Transverse colon (tissue), 4 donors: ENCODE results near the gene BBIP1. TPM values are rescaled to one million over a fixed set of nuclear protein-coding genes. Genes with fewer than 3 reads are reported as not detected.

Experiments
- DNase-seq: peaks from one replicate; pipeline ENCODE4 v3.0.0-alpha.2; 2019
- H3K27ac ChIP-seq, 4 donors: fragments of 200-600 bp; sonication (generic); 2 replicates each; pipeline ENCODE4 v1.5.1; 2016 to 2018; ENCODE audit warnings: inconsistent platforms in 4 of 4
- H3K27me3 ChIP-seq: fragments of 200-600 bp; sonication (generic); 2 replicates; pipeline ENCODE4 v1.5.1; 2017; ENCODE audit warnings: inconsistent platforms
- H3K36me3 ChIP-seq, 4 donors: fragments of 200-600 bp; sonication (generic); 2 replicates each; pipeline ENCODE4 v1.5.1; 2017 to 2019; ENCODE audit warnings: inconsistent platforms in 4 of 4
- H3K4me1 ChIP-seq, 4 donors: fragments of 200-600 bp; sonication (generic); 2 replicates each; pipeline ENCODE4 v1.5.1; 2017 to 2020; ENCODE audit warnings: inconsistent platforms in 4 of 4
- H3K4me3 ChIP-seq, 4 donors: fragments of 200-600 bp; sonication (generic); 1 replicate in 1 of 4; 2 replicates in 3 of 4; pipeline versions ENCODE4 v1.5.1 to v1.6.1; 2017 to 2019; ENCODE audit warnings: inconsistent platforms in 4 of 4
- H3K9me3 ChIP-seq, 2 donors: fragments of 200-600 bp; sonication (generic); 2 replicates each; pipeline ENCODE4 v1.5.1; 2017 to 2019; ENCODE audit warnings: inconsistent platforms in 2 of 2
- EP300 ChIP-seq: sonication (generic); formaldehyde crosslinking; IDR thresholded peaks from one replicate; pipeline ENCODE4 v1.6.1; 2017; ENCODE audit warnings: antibody characterized with exemption, low read depth
- POLR2A ChIP-seq: fragments of 450-650 bp; IDR thresholded peaks from one replicate; pipeline ENCODE4 v1.6.1; 2016; ENCODE audit warnings: antibody characterized with exemption, mild to moderate bottlenecking, moderate library complexity
- POLR2AphosphoS5 ChIP-seq, 3 donors: sonication (generic); formaldehyde crosslinking; IDR thresholded peaks; one replicate each; pipeline ENCODE4 v1.6.1; 2016; ENCODE audit warnings: antibody characterized with exemption in 3 of 3
- WGBS, 2 donors: methylation state at CpG; one replicate each; pipeline ENCODE4 v1.1.5; 2018; ENCODE audit warnings: low coverage in 1 of 2; 5-methylcytosine and 5-hydroxymethylcytosine counted together
- in situ Hi-C, 4 donors: fragments of 200-750 bp; cut with MboI; loops; one replicate each; pipeline versions ENCODE4 v1.15.0 to v1.15.1; 2017; ENCODE audit warnings: low sequenced_read_pairs in 3 of 4, low pct_ligation_motif_present in 1 of 4, low pct_unique_long_range_greater_than_20kb in 1 of 4
- intact Hi-C: fragments of 100-400 bp; cut with DNase I; formaldehyde crosslinking; loops from one replicate; pipeline ENCODE4 v1.15.1; 2023; ENCODE audit warnings: low total_unique reads
- total RNA-seq, 4 donors: library from RNA; depleted of rRNA; stranded (reverse); fragments of >200 nt; gene quantifications; one replicate each; pipeline ENCODE4 v1.1.0, GENCODE V29; 2016
- TF ChIP-seq, protein P1 (sequence below), 5 experiments: fragments of 200-600 bp in 3 of 5; fragments of 450-650 bp in 2 of 5; sonication (generic) in 3 of 5; IDR thresholded peaks; 1 replicate in 2 of 5; 2 replicates in 3 of 5; pipeline ENCODE4 v1.5.1; 2016 to 2017; ENCODE audit warnings: antibody characterized with exemption in 5 of 5, inconsistent platforms in 3 of 5, mild to moderate bottlenecking in 2 of 5, moderate library complexity in 1 of 5

The BBIP1 gene
- total RNA-seq, 4 donors from 2014 or later: 9.6 to 44.9 (median 18.1) TPM

DNA sequence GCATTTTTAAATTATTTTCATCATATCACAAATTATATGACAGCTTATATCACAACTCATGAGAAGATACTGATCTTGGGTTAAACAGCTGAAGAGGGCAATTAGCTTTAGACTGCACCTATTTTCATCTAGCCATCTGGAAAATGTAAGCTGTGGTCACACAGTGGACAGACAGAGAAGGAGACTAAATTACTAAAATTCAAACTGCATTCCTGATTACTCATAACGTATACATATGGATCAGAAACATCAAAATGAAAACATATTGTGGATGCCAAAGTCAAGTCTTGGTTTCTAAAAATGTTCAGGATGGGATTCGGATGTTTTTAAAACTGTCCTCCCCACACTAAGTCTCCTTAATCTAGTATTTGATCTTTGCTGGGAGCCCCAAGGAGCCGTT lies 6.6 kb downstream of the BBIP1 start:
- Histone ChIP-seq H3K27me3 (no peaks in the 10 kb centered on the region), H3K27ac (no peak overlapping the region), H3K4me3 (no peak overlapping the region), H3K36me3 (no peaks in the 10 kb centered on the region), H3K9me3 (no peaks in the 10 kb centered on the region), H3K4me1 (peaks cover 0 to 2% (median under 1%) of the 10 kb centered on the region in 4 donors)
- 74 to 85% methylated on average over 3 of the region's 3 CpGs for WGBS, 2 donors
- TF ChIP-seq EP300: no peak
- TF ChIP-seq POLR2AphosphoS5 (IDR thresholded peaks at IDR 0.05): peak in 1 of 3 donors; percentile 15
- TF ChIP-seq POLR2A: no peak
- TF ChIP-seq, protein P1, sequence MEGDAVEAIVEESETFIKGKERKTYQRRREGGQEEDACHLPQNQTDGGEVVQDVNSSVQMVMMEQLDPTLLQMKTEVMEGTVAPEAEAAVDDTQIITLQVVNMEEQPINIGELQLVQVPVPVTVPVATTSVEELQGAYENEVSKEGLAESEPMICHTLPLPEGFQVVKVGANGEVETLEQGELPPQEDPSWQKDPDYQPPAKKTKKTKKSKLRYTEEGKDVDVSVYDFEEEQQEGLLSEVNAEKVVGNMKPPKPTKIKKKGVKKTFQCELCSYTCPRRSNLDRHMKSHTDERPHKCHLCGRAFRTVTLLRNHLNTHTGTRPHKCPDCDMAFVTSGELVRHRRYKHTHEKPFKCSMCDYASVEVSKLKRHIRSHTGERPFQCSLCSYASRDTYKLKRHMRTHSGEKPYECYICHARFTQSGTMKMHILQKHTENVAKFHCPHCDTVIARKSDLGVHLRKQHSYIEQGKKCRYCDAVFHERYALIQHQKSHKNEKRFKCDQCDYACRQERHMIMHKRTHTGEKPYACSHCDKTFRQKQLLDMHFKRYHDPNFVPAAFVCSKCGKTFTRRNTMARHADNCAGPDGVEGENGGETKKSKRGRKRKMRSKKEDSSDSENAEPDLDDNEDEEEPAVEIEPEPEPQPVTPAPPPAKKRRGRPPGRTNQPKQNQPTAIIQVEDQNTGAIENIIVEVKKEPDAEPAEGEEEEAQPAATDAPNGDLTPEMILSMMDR (IDR thresholded peaks at IDR 0.05): no peak
- DNase-seq: no peak
- intact Hi-C loops (no loop called here), in situ Hi-C loops (loop anchor here in 2 of 4 donors (25.0 kb wide), 2 partner anchors 300 to 325 kb away; no protein-coding TSS in a partner anchor)

DNA sequence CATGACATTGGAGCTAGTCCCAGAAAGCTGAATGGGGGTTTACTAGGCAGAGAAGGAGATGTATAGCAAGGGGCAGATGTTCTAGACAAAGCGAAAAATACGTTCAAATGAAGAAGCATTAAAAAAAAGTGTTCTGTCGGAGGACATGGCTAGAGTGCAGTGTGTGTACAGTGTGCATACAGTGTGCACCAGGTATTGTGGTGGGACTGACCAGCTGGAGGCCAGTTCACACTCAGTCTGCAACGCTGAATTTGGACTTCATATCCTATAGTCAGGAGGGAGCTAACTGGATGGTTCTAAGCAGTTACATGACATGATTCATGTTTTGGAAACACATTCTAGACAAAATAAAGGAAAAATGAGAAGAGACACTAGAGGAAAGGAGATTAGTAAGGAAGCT lies 8.8 kb downstream of the BBIP1 start:
- H3K9me3 ChIP-seq: no peaks in the 10 kb centered on the region
- intact Hi-C loops (no loop called here), in situ Hi-C loops (loop anchor here in 2 of 4 donors (25.0 kb wide), 2 partner anchors 298 to 323 kb away; no protein-coding TSS in a partner anchor)
- TF ChIP-seq EP300: no peak
- TF ChIP-seq, protein P1 (IDR thresholded peaks at IDR 0.05): no peak
- no peak for TF ChIP-seq POLR2AphosphoS5 (IDR thresholded peaks at IDR 0.05)
- TF ChIP-seq POLR2A: no peak
- no peak for DNase-seq
- no peaks in the 10 kb centered on the region for H3K36me3 ChIP-seq
- H3K4me1 ChIP-seq: no peaks in the 10 kb centered on the region
- H3K27ac ChIP-seq: no peak overlapping the region
- H3K27me3 ChIP-seq: no peaks in the 10 kb centered on the region
- WGBS, 2 donors: 77 to 82% methylated on average over 4 of the region's 4 CpGs
- H3K4me3 ChIP-seq: no peak overlapping the region

DNA sequence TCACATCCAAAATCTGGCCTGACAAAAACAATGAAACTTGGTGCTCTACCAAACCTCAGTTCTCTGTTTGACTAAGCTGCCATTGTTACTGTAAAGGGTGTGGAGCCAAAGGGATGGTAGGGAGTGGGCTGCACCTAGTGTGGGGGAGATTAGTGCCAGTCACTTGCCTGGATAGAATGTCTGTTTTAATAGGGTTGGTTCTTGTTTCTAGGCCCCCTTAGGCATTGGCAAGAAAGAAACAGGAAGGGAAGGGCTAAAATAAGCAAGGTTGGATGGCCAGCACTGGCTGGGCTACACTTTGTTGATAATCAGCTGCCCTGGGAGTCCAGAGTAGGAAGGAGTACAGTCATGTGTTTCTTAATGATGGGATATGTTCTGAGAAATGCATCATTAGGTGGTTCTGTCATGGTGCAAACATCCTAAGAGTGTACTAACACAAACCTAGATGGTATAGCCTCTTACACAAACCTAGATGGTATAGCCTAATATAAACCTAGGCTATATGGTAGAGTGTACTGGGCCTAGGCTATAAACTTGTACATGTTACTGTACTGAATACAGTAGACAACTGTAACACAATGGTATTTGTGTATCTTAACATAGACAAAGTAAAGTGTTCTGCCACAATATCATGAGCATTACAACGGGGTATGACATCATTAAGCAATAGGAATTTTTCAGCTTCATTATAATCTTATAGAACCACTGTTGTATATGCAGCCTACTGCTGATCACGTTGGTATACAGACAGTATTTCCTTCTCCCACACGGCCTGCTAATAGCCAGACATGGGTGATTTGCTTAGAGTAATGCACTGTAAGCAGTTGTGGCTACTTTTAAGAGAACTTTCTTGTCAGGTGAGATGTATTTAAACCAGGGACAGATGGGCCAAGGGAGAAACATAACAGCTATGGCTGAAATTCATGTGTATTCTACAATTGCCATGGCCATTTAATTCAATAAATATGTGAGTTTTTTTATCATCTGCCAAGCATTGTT lies 15.4 kb downstream of the BBIP1 start:
- WGBS, 2 donors: 74 to 75% methylated on average over 3 of the region's 3 CpGs
- TF ChIP-seq EP300: no peak
- TF ChIP-seq, protein P1 (IDR thresholded peaks at IDR 0.05): no peak
- TF ChIP-seq POLR2A: no peak
- peak in 2 of 3 donors; percentile 16 to 56 for TF ChIP-seq POLR2AphosphoS5 (IDR thresholded peaks at IDR 0.05)
- H3K27me3 ChIP-seq: no peaks in the 10 kb centered on the region
- H3K4me3 ChIP-seq: no peak overlapping the region
- H3K36me3 ChIP-seq: peaks cover 0 to 32% (median 10%) of the 10 kb centered on the region in 4 donors
- H3K4me1 ChIP-seq: no peaks in the 10 kb centered on the region
- no peak overlapping the region for H3K27ac ChIP-seq
- intact Hi-C loops (no loop called here), in situ Hi-C loops (loop anchor here in 2 of 4 donors (25.0 kb wide), 2 partner anchors 291 to 316 kb away; no protein-coding TSS in a partner anchor)
- DNase-seq: no peak
- H3K9me3 ChIP-seq: no peaks in the 10 kb centered on the region
